Effector CD4-positive, alpha-beta T cell (primary cell): ENCODE results near the gene CAMKMT.

Experiments
- DNase-seq: peaks from one replicate; pipeline ENCODE4 v3.0.0-alpha.2; 2020

CAMKMT gene

GRCh38 chr2:44668336-44668735, 306.6 kb downstream of the CAMKMT start:
- DNase-seq: no peak

GRCh38 chr2:44671276-44671675, 309.5 kb downstream of the CAMKMT start:
- DNase-seq: no peak

GRCh38 chr2:44671916-44672315, 310.2 kb downstream of the CAMKMT start:
- DNase-seq: no peak

GRCh38 chr2:44672431-44672830, 310.7 kb downstream of the CAMKMT start:
- no peak for DNase-seq

GRCh38 chr2:44674473-44675284, 312.9 kb downstream of the CAMKMT start:
- DNase-seq: no peak

- DNase-seq: no peak
Measured at GRCh38 chr2:44676379-44676778, 314.6 kb downstream of the CAMKMT start.

- no peak for DNase-seq
Measured at GRCh38 chr2:44679584-44679983, 317.8 kb downstream of the CAMKMT start.

- DNase-seq: no peak
Measured at GRCh38 chr2:44679990-44680389, 318.2 kb downstream of the CAMKMT start.

- no peak for DNase-seq
Measured at GRCh38 chr2:44680424-44680971, 318.8 kb downstream of the CAMKMT start.

GRCh38 chr2:44680983-44681531, 319.3 kb downstream of the CAMKMT start:
- no peak for DNase-seq

- no peak for DNase-seq
Measured at GRCh38 chr2:44682459-44682858, 320.7 kb downstream of the CAMKMT start.

GRCh38 chr2:44684559-44684958, 322.8 kb downstream of the CAMKMT start:
- DNase-seq: no peak

- DNase-seq: no peak
Measured at GRCh38 chr2:44686561-44686960, 324.8 kb downstream of the CAMKMT start.

- no peak for DNase-seq
Measured at GRCh38 chr2:44687686-44688455, 326.1 kb downstream of the CAMKMT start.

- DNase-seq: no peak
Measured at GRCh38 chr2:44688456-44689124, 326.8 kb downstream of the CAMKMT start.

- no peak for DNase-seq
Measured at GRCh38 chr2:44689516-44689915, 327.8 kb downstream of the CAMKMT start.

- no peak for DNase-seq
Measured at GRCh38 chr2:44691174-44691785, 329.5 kb downstream of the CAMKMT start.

GRCh38 chr2:44692821-44693220, 331.1 kb downstream of the CAMKMT start:
- no peak for DNase-seq

- DNase-seq: no peak
Measured at GRCh38 chr2:44700824-44701223, 339.1 kb downstream of the CAMKMT start.

- DNase-seq: no peak
Measured at GRCh38 chr2:44705356-44705755, 343.6 kb downstream of the CAMKMT start.

GRCh38 chr2:44705876-44706480, 344.2 kb downstream of the CAMKMT start:
- no peak for DNase-seq
